Colonic mucosa (tissue), 4 donors: ENCODE data around the gene USP32. TPM values are rescaled to one million over a fixed set of nuclear protein-coding genes. Genes with fewer than 3 reads are reported as not detected.

Experiments
- DNase-seq: peaks from one replicate; pipeline ENCODE4 v3.0.0-alpha.2; 2020
- H3K27ac ChIP-seq: fragments of 200-600 bp; one replicate; pipeline ENCODE4 v1.8.0; 2021
- H3K27me3 ChIP-seq: fragments of 200-600 bp; one replicate; pipeline ENCODE4 v1.8.0; 2021
- H3K36me3 ChIP-seq: fragments of 200-600 bp; one replicate; pipeline ENCODE4 v1.8.0; 2021
- H3K4me1 ChIP-seq: fragments of 200-600 bp; one replicate; pipeline ENCODE4 v1.8.0; 2021; ENCODE audit warnings: mild to moderate bottlenecking
- H3K4me3 ChIP-seq: fragments of 200-600 bp; one replicate; pipeline ENCODE4 v1.8.0; 2021
- H3K9ac ChIP-seq, 2 donors: one replicate each; pipeline ENCODE4 v1.7.0; 2013; ENCODE audit warnings: control low read depth in 2 of 2, low read depth in 2 of 2, low read length in 2 of 2
- H3K9me3 ChIP-seq: fragments of 200-600 bp; one replicate; pipeline ENCODE4 v1.8.0; 2021
- CTCF ChIP-seq: fragments of 200-600 bp; IDR thresholded peaks from one replicate; pipeline ENCODE4 v1.8.0; 2022; ENCODE audit warnings: antibody characterized with exemption, mild to moderate bottlenecking
- intact Hi-C: fragments of 100-400 bp; cut with DNase I; formaldehyde crosslinking; loops from one replicate; pipeline ENCODE4 v1.14.1; 2022
- total RNA-seq, 2 donors: library from RNA; stranded (reverse); fragmentation: NEBNext Ultra II Directional in 1 of 2; extraction: Animal tissue kit (Norgen Biotek cat#: 25700) in 1 of 2; gene quantifications; one replicate each; pipeline ENCODE4 v1.2.1, GENCODE V29; 2021
- donor health status: healthy.
- donor health status: DM: no; HTN: no; CAD: no.
- donor health status: DM: no; HTN: no; CAD: no.

USP32 gene
- total RNA-seq, 2 donors from 2014 or later: 28.9 to 52.1 TPM

DNA sequence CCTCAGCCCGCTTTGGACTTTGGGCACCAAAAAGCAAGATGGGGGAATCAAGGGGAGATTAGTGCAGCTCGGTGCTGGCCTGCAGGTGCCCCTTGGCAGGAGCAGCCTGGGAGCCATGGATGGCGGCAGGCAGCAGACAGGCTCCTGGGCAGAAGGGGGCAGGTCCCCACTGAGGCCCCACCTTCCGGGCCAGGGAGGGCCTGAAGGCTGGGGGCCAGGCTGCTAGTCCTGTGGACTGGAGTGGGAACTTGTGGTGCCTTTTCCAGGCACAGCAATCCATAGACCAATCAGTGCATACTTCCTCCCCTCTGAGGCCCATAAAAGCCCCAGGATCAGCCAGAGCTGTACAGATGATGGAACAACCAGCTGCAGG lies 64.0 kb downstream of the USP32 start:
- H3K27me3 ChIP-seq: no peaks in the 10 kb centered on the region
- H3K4me3 ChIP-seq: no peak overlapping the region
- H3K9me3 ChIP-seq: no peaks in the 10 kb centered on the region
- intact Hi-C loops: no loop called here
- TF ChIP-seq CTCF: no peak
- no peaks in the 10 kb centered on the region for H3K4me1 ChIP-seq
- no peak for DNase-seq
- H3K36me3 ChIP-seq: no peaks in the 10 kb centered on the region
- no peak overlapping the region for H3K9ac ChIP-seq
- H3K27ac ChIP-seq: no peak overlapping the region

- no peaks in the 10 kb centered on the region for H3K36me3 ChIP-seq
- H3K27me3 ChIP-seq: no peaks in the 10 kb centered on the region
- intact Hi-C loops: no loop called here
- no peak for DNase-seq
- no peaks in the 10 kb centered on the region for H3K9me3 ChIP-seq
- H3K4me3 ChIP-seq: no peak overlapping the region
- no peak for TF ChIP-seq CTCF
- H3K4me1 ChIP-seq: no peaks in the 10 kb centered on the region
- H3K9ac ChIP-seq: no peak overlapping the region
- no peak overlapping the region for H3K27ac ChIP-seq
Observed at GRCh38 chr17:60327134-60327900, 64.6 kb downstream of the USP32 start.

GRCh38 chr17:60326702-60327101 lies 65.2 kb downstream of the USP32 start:
- H3K27me3 ChIP-seq: no peaks in the 10 kb centered on the region
- no peak for TF ChIP-seq CTCF
- H3K9ac ChIP-seq: no peak overlapping the region
- intact Hi-C loops: no loop called here
- H3K9me3 ChIP-seq: no peaks in the 10 kb centered on the region
- H3K27ac ChIP-seq: no peak overlapping the region
- DNase-seq: no peak
- H3K4me1 ChIP-seq: no peaks in the 10 kb centered on the region
- H3K36me3 ChIP-seq: no peaks in the 10 kb centered on the region
- no peak overlapping the region for H3K4me3 ChIP-seq

GRCh38 chr17:60325730-60326524 lies 66.0 kb downstream of the USP32 start:
- H3K9ac ChIP-seq: no peak overlapping the region
- no peaks in the 10 kb centered on the region for H3K4me1 ChIP-seq
- no peaks in the 10 kb centered on the region for H3K36me3 ChIP-seq
- no peak overlapping the region for H3K27ac ChIP-seq
- no peaks in the 10 kb centered on the region for H3K9me3 ChIP-seq
- TF ChIP-seq CTCF: no peak
- intact Hi-C loops: no loop called here
- H3K27me3 ChIP-seq: no peaks in the 10 kb centered on the region
- DNase-seq: no peak
- H3K4me3 ChIP-seq: no peak overlapping the region

GRCh38 chr17:60323754-60324153 lies 68.2 kb downstream of the USP32 start:
- Histone ChIP-seq H3K27me3 (no peaks in the 10 kb centered on the region), H3K4me3 (no peak overlapping the region), H3K4me1 (no peaks in the 10 kb centered on the region), H3K9ac (no peak overlapping the region), H3K9me3 (no peaks in the 10 kb centered on the region), H3K27ac (no peak overlapping the region), H3K36me3 (no peaks in the 10 kb centered on the region)
- no peak for DNase-seq
- intact Hi-C loops: no loop called here
- TF ChIP-seq CTCF: no peak
